Endothelial cell of umbilical vein (primary cell): ENCODE data around the gene CPLX1. TPM values are rescaled to one million over a fixed set of nuclear protein-coding genes. Genes with fewer than 3 reads are reported as not detected.

Experiments used
- BruUV-seq: library from RNA; stranded (reverse); fragments of 400-500 nt; replicated peaks from 2 replicates; lab custom pipeline; 2021; lab: Mats Ljungman, UMichigan
- CTCF ChIA-PET: fragments of 300-600, 350-600 bp; sonication (Branson Sonifier 250); formaldehyde crosslinking; loops from one replicate; lab custom pipeline; 2021; ENCODE audit warnings: antibody characterized with exemption, inconsistent platforms; lab: Charles Lee
- POLR2A ChIA-PET: fragments of 300-600, 350-600 bp; sonication (Branson Sonifier 250); formaldehyde crosslinking; loops from one replicate; lab custom pipeline; 2021; ENCODE audit warnings: antibody characterized with exemption, inconsistent platforms; lab: Charles Lee
- DNase-seq: peaks from one replicate; pipeline ENCODE4 v3.0.0-alpha.2; 2011; ENCODE audit warnings: low read depth, low spot score
- FAIRE-seq: peaks from 2 replicates; lab custom pipeline; 2011; peaks lifted over from hg19 to GRCh38; lab: Jason Lieb, UNC
- H2AFZ ChIP-seq: 2 replicates; pipeline ENCODE4 v1.6.0; 2012; ENCODE audit warnings: low read depth, low read length, control low read depth, inconsistent platforms
- H3K27ac ChIP-seq: 2 replicates; pipeline ENCODE4 v1.5.1; 2011; ENCODE audit warnings: low read depth, mild to moderate bottlenecking, control low read depth, low read length, moderate library complexity; ENCODE audit not compliant: insufficient read depth
- H3K27me3 ChIP-seq, 2 experiments: 2 replicates each; pipeline versions ENCODE4 v1.6.0 to v1.6.1; 2011; ENCODE audit warnings: low read length in 2 of 2, mixed read lengths in 1 of 2; ENCODE audit not compliant: control insufficient read depth in 2 of 2, insufficient read depth in 2 of 2
- H3K36me3 ChIP-seq, 2 experiments: 2 replicates in 1 of 2; 3 replicates in 1 of 2; pipeline ENCODE4 v1.5.1; 2011; ENCODE audit warnings: low read length in 2 of 2, mild to moderate bottlenecking in 1 of 2, moderate library complexity in 1 of 2; ENCODE audit not compliant: control insufficient read depth in 2 of 2, insufficient read depth in 2 of 2; ENCODE audit errors: extremely low read depth in 1 of 2
- H3K4me1 ChIP-seq: 3 replicates; pipeline ENCODE4 v1.5.1; 2011; ENCODE audit warnings: mild to moderate bottlenecking, low read length; ENCODE audit not compliant: control insufficient read depth, insufficient read depth; ENCODE audit errors: extremely low read depth
- H3K4me2 ChIP-seq: 2 replicates; pipeline ENCODE4 v1.6.1; 2011; ENCODE audit warnings: low read length, control low read depth, mixed read lengths; ENCODE audit not compliant: insufficient read depth
- H3K4me3 ChIP-seq, 3 experiments: fragments of 200-600 bp in 1 of 3; sonication (generic), shearing (Covaris generic) in 1 of 3; replicated peaks in 1 of 3; 2 replicates each; pipeline ENCODE4 v1.5.1; 2011 to 2016; ENCODE audit warnings: control low read depth in 3 of 3, low read length in 3 of 3, mild to moderate bottlenecking in 2 of 3, inconsistent platforms in 1 of 3, low read depth in 1 of 3, moderate library complexity in 1 of 3; ENCODE audit not compliant: insufficient read depth in 1 of 3
- H3K79me2 ChIP-seq: 2 replicates; pipeline ENCODE4 v1.6.0; 2012; ENCODE audit warnings: low read length, inconsistent platforms; ENCODE audit not compliant: control insufficient read depth, insufficient read depth
- H3K9ac ChIP-seq: replicated peaks from 2 replicates; pipeline ENCODE3; 2011; ENCODE audit warnings: low read length, control low read depth; ENCODE audit not compliant: insufficient read depth; ENCODE audit errors: extremely low read depth
- H3K9me1 ChIP-seq: replicated peaks from 3 replicates; pipeline ENCODE4 v1.6.0; 2011; ENCODE audit warnings: mild to moderate bottlenecking, low read length; ENCODE audit not compliant: control insufficient read depth, insufficient read depth; ENCODE audit errors: extremely low read depth
- H3K9me3 ChIP-seq: replicated peaks from 2 replicates; pipeline ENCODE4 v1.5.1; 2012; ENCODE audit warnings: low read length, inconsistent platforms; ENCODE audit not compliant: control insufficient read depth, insufficient read depth
- H4K20me1 ChIP-seq: replicated peaks from 2 replicates; pipeline ENCODE3; 2011; ENCODE audit warnings: mild to moderate bottlenecking, low read length; ENCODE audit not compliant: control insufficient read depth, insufficient read depth; ENCODE audit errors: extremely low read depth
- EZH2 ChIP-seq: IDR thresholded peaks from 2 replicates; pipeline ENCODE4 v1.6.1; 2012; ENCODE audit warnings: borderline replicate concordance, low read depth, mild to moderate bottlenecking, moderate library complexity, low read length, inconsistent platforms; ENCODE audit not compliant: severe bottlenecking
- FOS ChIP-seq: IDR thresholded peaks from 2 replicates; pipeline ENCODE4 v1.6.1; 2011; ENCODE audit warnings: mild to moderate bottlenecking, low read length, moderate library complexity, borderline replicate concordance; ENCODE audit not compliant: insufficient read depth
- GATA2 ChIP-seq: IDR thresholded peaks from 2 replicates; pipeline ENCODE4 v1.7.0; 2011; ENCODE audit warnings: low read depth, mild to moderate bottlenecking, moderate library complexity, mixed read lengths, low read length; ENCODE audit not compliant: insufficient read length, insufficient read depth
- JUN ChIP-seq: IDR thresholded peaks from 2 replicates; pipeline ENCODE4 v1.6.1; 2011; ENCODE audit warnings: borderline replicate concordance, low read depth; ENCODE audit not compliant: insufficient read length, insufficient read depth
- MYC ChIP-seq: IDR thresholded peaks from one replicate; pipeline ENCODE4 v1.6.1; 2011; ENCODE audit warnings: mild to moderate bottlenecking, low read depth, low read length
- POLR2A ChIP-seq: IDR thresholded peaks from 2 replicates; pipeline ENCODE4 v1.6.1; 2012; ENCODE audit warnings: low read depth, mild to moderate bottlenecking, control low read depth, low read length
- POLR2AphosphoS5 ChIP-seq: IDR thresholded peaks from 2 replicates; pipeline ENCODE4 v1.6.1; 2012; ENCODE audit warnings: low read depth, mild to moderate bottlenecking, control low read depth, low read length, moderate library complexity; ENCODE audit not compliant: insufficient read depth
- dilution Hi-C: fragments of 300-500 bp; cut with MboI; formaldehyde crosslinking; loops from one replicate; pipeline ENCODE4 v1.15.0; 2019; ENCODE audit warnings: low sequenced_read_pairs; ENCODE audit not compliant: extremely low pct_ligation_motif_present
- intact Hi-C: fragments of 100-400 bp; cut with micrococcal nuclease; formaldehyde crosslinking; loops from one replicate; pipeline ENCODE4 v1.10.0; 2022
- polyA plus RNA-seq, 4 experiments: library from polyadenylated mRNA; depleted of rRNA in 3 of 4; stranded (reverse) in 3 of 4; unstranded in 1 of 4; fragments of >200 nt; gene quantifications; 2 replicates each; pipeline versions ENCODE4 v1.2.1 to v1.2.3, GENCODE V29; 2011 to 2012; ENCODE audit warnings: missing spikeins in 1 of 4
- total RNA-seq: library from RNA; stranded (reverse); gene quantifications from 2 replicates; pipeline ENCODE4 v1.2.3, GENCODE V29; 2021
- TF ChIP-seq, protein P1 (sequence below), 2 donors: IDR thresholded peaks; 1 replicate in 1 of 2; 2 replicates in 1 of 2; pipeline ENCODE4 v1.5.1; 2011; ENCODE audit warnings: low read length in 2 of 2, mild to moderate bottlenecking in 2 of 2, moderate library complexity in 2 of 2, control low read depth in 1 of 2, inconsistent platforms in 1 of 2, low read depth in 1 of 2; ENCODE audit not compliant: insufficient read depth in 1 of 2; ENCODE audit errors: extremely low read depth in 1 of 2
- TF ChIP-seq, protein P2 (sequence below): IDR thresholded peaks from 2 replicates; pipeline ENCODE4 v1.6.1; 2011; ENCODE audit not compliant: insufficient read depth, insufficient read length

Gene CPLX1
- total and polyA plus RNA-seq, 2 donors (not counting 3 experiments of a cell fraction or from before 2014, with no cell fraction given), result 1.0 to 1.8 TPM

DNA sequence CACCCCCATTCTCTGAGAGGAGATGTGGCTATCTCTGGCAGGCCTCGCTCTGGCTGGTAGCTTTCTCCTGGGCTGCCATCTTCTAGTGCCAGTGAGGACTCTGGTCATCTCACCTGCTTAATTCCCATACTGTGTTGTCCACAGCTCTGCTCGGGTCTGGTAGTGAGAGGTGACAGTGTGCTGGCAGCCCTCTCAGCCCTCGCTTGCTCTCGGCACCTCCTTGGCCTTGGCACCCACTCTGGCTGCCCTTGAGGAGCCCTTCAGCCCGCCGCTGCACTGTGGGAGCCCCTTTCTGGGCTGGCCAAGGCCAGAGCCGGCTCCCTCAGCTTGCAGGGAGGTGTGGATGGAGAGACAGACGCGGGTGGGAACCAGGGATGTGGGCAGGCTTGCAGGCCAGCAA, 52.7 kb downstream of the CPLX1 start:
- Histone ChIP-seq H3K27ac (no peak overlapping the region), H4K20me1 (no peaks in the 10 kb centered on the region), H3K4me2 (no peak overlapping the region), H3K4me3 (no peak overlapping the region), H3K4me1 (no peaks in the 10 kb centered on the region), H3K27me3 (no peaks in the 10 kb centered on the region), H3K36me3 (peaks cover 20 to 32% of the 10 kb centered on the region in 2 experiments), H3K9ac (no peak overlapping the region), H3K9me3 (no peaks in the 10 kb centered on the region), H3K79me2 (peaks cover 82% of the 10 kb centered on the region), H2AFZ (no peak overlapping the region), H3K9me1 (no peaks in the 10 kb centered on the region)
- ChIA-PET CTCF (no interaction called here), POLR2A (interaction anchor here (0.9 to 1.3 kb wide), 2 partner anchors 9 to 14 kb away, joined by 3 to 4 read pairs; no protein-coding TSS in a partner anchor)
- dilution Hi-C loops, result no loop called here
- BruUV-seq, result no TSS peak
- intact Hi-C loops, result no loop called here
- no peak for FAIRE-seq
- no peak for DNase-seq
- TF ChIP-seq, protein P1, sequence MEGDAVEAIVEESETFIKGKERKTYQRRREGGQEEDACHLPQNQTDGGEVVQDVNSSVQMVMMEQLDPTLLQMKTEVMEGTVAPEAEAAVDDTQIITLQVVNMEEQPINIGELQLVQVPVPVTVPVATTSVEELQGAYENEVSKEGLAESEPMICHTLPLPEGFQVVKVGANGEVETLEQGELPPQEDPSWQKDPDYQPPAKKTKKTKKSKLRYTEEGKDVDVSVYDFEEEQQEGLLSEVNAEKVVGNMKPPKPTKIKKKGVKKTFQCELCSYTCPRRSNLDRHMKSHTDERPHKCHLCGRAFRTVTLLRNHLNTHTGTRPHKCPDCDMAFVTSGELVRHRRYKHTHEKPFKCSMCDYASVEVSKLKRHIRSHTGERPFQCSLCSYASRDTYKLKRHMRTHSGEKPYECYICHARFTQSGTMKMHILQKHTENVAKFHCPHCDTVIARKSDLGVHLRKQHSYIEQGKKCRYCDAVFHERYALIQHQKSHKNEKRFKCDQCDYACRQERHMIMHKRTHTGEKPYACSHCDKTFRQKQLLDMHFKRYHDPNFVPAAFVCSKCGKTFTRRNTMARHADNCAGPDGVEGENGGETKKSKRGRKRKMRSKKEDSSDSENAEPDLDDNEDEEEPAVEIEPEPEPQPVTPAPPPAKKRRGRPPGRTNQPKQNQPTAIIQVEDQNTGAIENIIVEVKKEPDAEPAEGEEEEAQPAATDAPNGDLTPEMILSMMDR (IDR thresholded peaks at IDR 0.05; ENCODE audit: extremely low read depth in 1 of 2, insufficient read depth in 1 of 2, low read depth in 1 of 2, low read length in 2 of 2), result no peak
- no peak for TF ChIP-seq GATA2

DNA sequence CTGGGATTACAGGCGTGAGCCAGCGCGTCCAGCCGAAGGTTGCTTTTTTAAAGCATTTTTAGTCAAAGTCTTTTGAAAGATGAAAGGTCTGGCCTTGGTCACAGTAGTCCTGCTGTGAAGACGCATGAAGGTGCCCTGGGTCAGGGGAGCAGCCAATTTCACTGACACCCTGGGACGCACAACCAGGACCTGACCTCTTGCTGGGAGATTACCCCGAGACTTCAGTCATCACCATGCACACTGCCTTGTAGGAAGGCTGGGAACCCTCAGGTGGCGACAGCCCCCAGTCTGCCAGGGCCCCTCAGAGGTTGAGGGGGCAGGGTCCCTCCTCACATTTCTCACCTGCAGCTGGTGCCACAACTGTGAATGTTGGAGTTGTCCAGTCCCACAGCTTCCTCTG, 53.2 kb downstream of the CPLX1 start:
- CTCF ChIA-PET, result no interaction called here
- Histone ChIP-seq H3K9ac (no peak overlapping the region), H4K20me1 (no peaks in the 10 kb centered on the region), H3K4me1 (no peaks in the 10 kb centered on the region), H3K36me3 (peaks cover 19 to 32% of the 10 kb centered on the region in 2 experiments), H3K9me3 (no peaks in the 10 kb centered on the region), H3K9me1 (no peaks in the 10 kb centered on the region), H3K4me2 (no peak overlapping the region), H2AFZ (no peak overlapping the region), H3K27me3 (no peaks in the 10 kb centered on the region), H3K79me2 (peaks cover 80% of the 10 kb centered on the region), H3K4me3 (no peak overlapping the region), H3K27ac (no peak overlapping the region)
- intact Hi-C loops, result no loop called here
- TF ChIP-seq, protein P2, sequence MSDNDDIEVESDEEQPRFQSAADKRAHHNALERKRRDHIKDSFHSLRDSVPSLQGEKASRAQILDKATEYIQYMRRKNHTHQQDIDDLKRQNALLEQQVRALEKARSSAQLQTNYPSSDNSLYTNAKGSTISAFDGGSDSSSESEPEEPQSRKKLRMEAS, result no peak
- TF ChIP-seq JUN, result no peak
- TF ChIP-seq EZH2, result no peak
- no peak for TF ChIP-seq MYC
- TF ChIP-seq POLR2A, result no peak
- no peak for TF ChIP-seq FOS
- TF ChIP-seq, protein P1 (IDR thresholded peaks at IDR 0.05; ENCODE audit: extremely low read depth in 1 of 2, insufficient read depth in 1 of 2, low read depth in 1 of 2, low read length in 2 of 2), result no peak
- no peak for TF ChIP-seq POLR2AphosphoS5
- no peak for TF ChIP-seq GATA2
- DNase-seq, result no peak
- dilution Hi-C loops, result no loop called here
- no peak for FAIRE-seq
- BruUV-seq, result no TSS peak
- POLR2A ChIA-PET, result interaction anchor here (0.9 to 1.3 kb wide), 2 partner anchors 9 to 14 kb away, joined by 3 to 4 read pairs; no protein-coding TSS in a partner anchor
